Kidney (tissue), 14 donors: Measurements from ENCODE around the gene LTB4R2. TPM values are rescaled to one million over a fixed set of nuclear protein-coding genes. Genes with fewer than 3 reads are reported as not detected.

Experiments
- DNase-seq, 5 donors: peaks; one replicate each; pipeline ENCODE4 v3.0.0-alpha.2; 2013 to 2020
- FAIRE-seq: peaks from 2 replicates; lab custom pipeline; 2012; peaks lifted over from hg19 to GRCh38; lab: Jason Lieb, UNC
- H3K27ac ChIP-seq, 2 donors: one replicate each; pipeline ENCODE4 v1.7.0; 2013; ENCODE audit warnings: low read depth in 2 of 2, low read length in 2 of 2, inconsistent platforms in 1 of 2
- H3K27me3 ChIP-seq: one replicate; pipeline ENCODE4 v1.7.1; 2013; ENCODE audit warnings: low read length, inconsistent platforms; ENCODE audit not compliant: control insufficient read depth, insufficient read depth
- H3K36me3 ChIP-seq, 3 donors: one replicate each; pipeline versions ENCODE4 v1.7.0 to v1.7.1; 2013; ENCODE audit warnings: low read length in 3 of 3, control low read depth in 1 of 3, inconsistent platforms in 1 of 3; ENCODE audit not compliant: insufficient read depth in 3 of 3, control insufficient read depth in 2 of 3
- H3K4me1 ChIP-seq, 3 donors: one replicate each; pipeline versions ENCODE4 v1.7.0 to v1.7.1; 2013; ENCODE audit warnings: low read length in 3 of 3, inconsistent platforms in 1 of 3, low read depth in 1 of 3; ENCODE audit not compliant: control insufficient read depth in 2 of 3, insufficient read depth in 2 of 3
- H3K4me3 ChIP-seq, 3 donors: one replicate each; pipeline versions ENCODE4 v1.7.0 to v1.8.1; 2013; ENCODE audit warnings: low read length in 3 of 3, control low read depth in 1 of 3, inconsistent platforms in 1 of 3
- H3K9ac ChIP-seq, 3 donors: one replicate each; pipeline versions ENCODE4 v1.7.0 to v1.7.1; 2013; ENCODE audit warnings: low read length in 3 of 3, control low read depth in 1 of 3, inconsistent platforms in 1 of 3
- H3K9me3 ChIP-seq, 3 donors: one replicate each; pipeline versions ENCODE4 v1.7.0 to v1.7.1; 2013; ENCODE audit warnings: low read length in 3 of 3, control low read depth in 1 of 3, inconsistent platforms in 1 of 3; ENCODE audit not compliant: control insufficient read depth in 2 of 3, insufficient read depth in 1 of 3
- intact Hi-C: fragments of 100-400 bp; cut with DNase I; formaldehyde crosslinking; loops from one replicate; pipeline ENCODE4 v1.11.1; 2022
- polyA plus RNA-seq: library from polyadenylated mRNA; stranded (reverse); fragments of 350-450 nt; fragmentation: Illumina TruSeq; extraction: RNeasy Lipid Tissue Mini Kit (QIAGEN cat#74804); gene quantifications from one replicate; pipeline ENCODE4 v1.2.3, GENCODE V29; 2014; ENCODE audit warnings: low read depth, low replicate concordance; ENCODE audit not compliant: insufficient read depth
- total RNA-seq: library from RNA; stranded (reverse); fragmentation: NEBNext Ultra II Directional; extraction: Animal tissue kit (Norgen Biotek cat#: 25700); gene quantifications from one replicate; pipeline ENCODE4 v1.2.1, GENCODE V29; 2021
- TF ChIP-seq, protein P1 (sequence below): IDR thresholded peaks from 3 replicates; pipeline ENCODE4 v1.5.1; 2012; ENCODE audit warnings: mild to moderate bottlenecking, moderate library complexity, borderline replicate concordance; ENCODE audit not compliant: insufficient read depth; ENCODE audit errors: extremely low read depth
- donor health status: control.
- donor health status: control.
- donor health status: control.
- donor health status: control.
- donor health status: control.
- donor health status: DM: yes; HTN: yes; CAD: no.
- donor health status: Normal renal cell carcinoma (clear cell type).

LTB4R2 gene
- total and polyA plus RNA-seq, 2 donors from 2014 or later = 0.67 to 9.2 TPM

DNA sequence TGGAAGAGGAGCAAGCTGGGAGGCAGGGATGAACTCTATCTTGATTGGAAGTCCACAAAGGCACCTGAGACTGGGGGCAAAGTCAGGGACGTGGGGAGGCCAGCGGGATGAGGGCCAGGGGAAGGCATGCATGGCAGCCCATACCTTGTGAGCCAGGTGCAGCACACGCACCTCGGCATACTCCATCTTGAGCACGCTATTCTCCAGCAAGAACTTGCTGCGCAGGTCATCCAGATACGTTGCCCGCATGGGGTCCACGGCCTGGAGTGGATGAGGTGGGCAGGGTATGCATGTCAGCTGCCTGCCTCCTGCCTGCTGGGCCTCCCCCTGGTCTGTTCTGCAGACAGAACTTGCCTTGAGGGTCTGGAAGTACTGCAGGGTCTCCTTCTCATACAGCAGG, 42.4 kb upstream of the LTB4R2 start:
- peaks cover 0 to 7% (median 7%) of the 10 kb centered on the region in 3 donors for H3K36me3 ChIP-seq
- no peak overlapping the region for H3K27ac ChIP-seq
- H3K9me3 ChIP-seq = no peaks in the 10 kb centered on the region
- no peak for FAIRE-seq
- H3K4me1 ChIP-seq = peaks cover 0 to 10% (median 0%) of the 10 kb centered on the region in 3 donors
- peak in 1 of 5 donors; percentile 62 for DNase-seq
- TF ChIP-seq, protein P1, sequence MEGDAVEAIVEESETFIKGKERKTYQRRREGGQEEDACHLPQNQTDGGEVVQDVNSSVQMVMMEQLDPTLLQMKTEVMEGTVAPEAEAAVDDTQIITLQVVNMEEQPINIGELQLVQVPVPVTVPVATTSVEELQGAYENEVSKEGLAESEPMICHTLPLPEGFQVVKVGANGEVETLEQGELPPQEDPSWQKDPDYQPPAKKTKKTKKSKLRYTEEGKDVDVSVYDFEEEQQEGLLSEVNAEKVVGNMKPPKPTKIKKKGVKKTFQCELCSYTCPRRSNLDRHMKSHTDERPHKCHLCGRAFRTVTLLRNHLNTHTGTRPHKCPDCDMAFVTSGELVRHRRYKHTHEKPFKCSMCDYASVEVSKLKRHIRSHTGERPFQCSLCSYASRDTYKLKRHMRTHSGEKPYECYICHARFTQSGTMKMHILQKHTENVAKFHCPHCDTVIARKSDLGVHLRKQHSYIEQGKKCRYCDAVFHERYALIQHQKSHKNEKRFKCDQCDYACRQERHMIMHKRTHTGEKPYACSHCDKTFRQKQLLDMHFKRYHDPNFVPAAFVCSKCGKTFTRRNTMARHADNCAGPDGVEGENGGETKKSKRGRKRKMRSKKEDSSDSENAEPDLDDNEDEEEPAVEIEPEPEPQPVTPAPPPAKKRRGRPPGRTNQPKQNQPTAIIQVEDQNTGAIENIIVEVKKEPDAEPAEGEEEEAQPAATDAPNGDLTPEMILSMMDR = no peak
- H3K9ac ChIP-seq = no peak overlapping the region
- no peak overlapping the region for H3K4me3 ChIP-seq
- intact Hi-C loops = no loop called here
- H3K27me3 ChIP-seq = no peaks in the 10 kb centered on the region

DNA sequence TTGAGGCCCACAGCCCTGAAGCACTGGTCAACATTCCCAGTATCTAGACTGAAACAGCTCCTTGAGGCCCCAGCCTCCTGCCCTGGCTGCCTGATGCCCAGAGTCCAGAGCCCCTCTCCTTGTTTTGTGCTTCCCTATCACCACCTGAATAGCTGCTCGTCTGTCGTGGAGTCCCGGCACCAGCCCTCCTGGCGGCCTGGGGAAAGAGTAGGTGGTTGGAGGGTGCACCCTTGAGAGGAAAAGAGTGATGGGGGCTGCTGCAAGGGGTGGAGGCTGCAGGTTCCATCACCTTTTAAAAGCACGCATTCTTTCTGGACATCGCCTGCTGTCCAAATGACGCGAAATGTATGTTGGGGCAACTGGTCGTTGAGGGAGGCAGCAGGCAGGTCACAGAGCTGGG, 41.7 kb upstream of the LTB4R2 start:
- intact Hi-C loops = no loop called here
- TF ChIP-seq, protein P1 = no peak
- no peak overlapping the region for H3K9ac ChIP-seq
- H3K27me3 ChIP-seq = no peaks in the 10 kb centered on the region
- peak in 1 of 5 donors; percentile 54 for DNase-seq
- H3K9me3 ChIP-seq = no peaks in the 10 kb centered on the region
- FAIRE-seq = no peak
- H3K4me3 ChIP-seq = no peak overlapping the region
- peaks cover 0 to 10% (median 0%) of the 10 kb centered on the region in 3 donors for H3K4me1 ChIP-seq
- no peak overlapping the region for H3K27ac ChIP-seq
- peaks cover 0 to 7% (median 7%) of the 10 kb centered on the region in 3 donors for H3K36me3 ChIP-seq

DNA sequence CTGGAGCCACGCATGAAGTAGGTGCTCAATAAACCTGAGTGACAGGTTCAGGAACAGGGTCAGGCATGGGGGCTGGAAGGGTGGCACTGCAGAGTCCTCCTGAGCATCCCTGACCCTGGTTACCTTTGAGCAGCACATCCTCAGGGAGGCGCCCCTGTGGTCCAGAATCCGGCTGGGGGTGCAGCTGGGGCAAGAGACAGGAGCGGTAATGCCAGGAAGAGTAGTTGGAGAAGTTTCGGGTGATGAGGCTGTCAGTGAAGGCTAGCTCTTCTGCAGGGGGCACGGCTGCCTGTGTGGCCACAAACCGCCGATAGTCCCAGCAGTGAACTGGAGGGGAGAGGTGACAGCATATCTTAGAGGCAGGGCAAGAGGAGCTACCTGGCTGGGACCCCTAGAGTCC, 40.6 kb upstream of the LTB4R2 start:
- intact Hi-C loops = no loop called here
- no peak for FAIRE-seq
- peaks cover 0 to 7% (median 7%) of the 10 kb centered on the region in 3 donors for H3K36me3 ChIP-seq

More for the DNA sequence above, 40.6 kb upstream of the LTB4R2 start:
- H3K27me3 ChIP-seq = no peaks in the 10 kb centered on the region
- H3K4me3 ChIP-seq = no peak overlapping the region
- H3K9me3 ChIP-seq = no peaks in the 10 kb centered on the region
- H3K27ac ChIP-seq = no peak overlapping the region
- TF ChIP-seq, protein P1 = no peak
- H3K9ac ChIP-seq = no peak overlapping the region
- peaks cover 0 to 10% (median 0%) of the 10 kb centered on the region in 3 donors for H3K4me1 ChIP-seq
- DNase-seq = peak in 1 of 5 donors; percentile 62
